GM12873 (cell line): ENCODE measurements around the gene EVA1B.

Experiments used
- TF ChIP-seq, protein P1 (sequence below): IDR thresholded peaks from 2 replicates; pipeline ENCODE4 v1.5.1; 2012; ENCODE audit warnings: low read depth, mild to moderate bottlenecking, moderate library complexity, low read length, control low read depth; ENCODE audit not compliant: insufficient read depth; ENCODE audit errors: missing control alignments

EVA1B gene

DNA sequence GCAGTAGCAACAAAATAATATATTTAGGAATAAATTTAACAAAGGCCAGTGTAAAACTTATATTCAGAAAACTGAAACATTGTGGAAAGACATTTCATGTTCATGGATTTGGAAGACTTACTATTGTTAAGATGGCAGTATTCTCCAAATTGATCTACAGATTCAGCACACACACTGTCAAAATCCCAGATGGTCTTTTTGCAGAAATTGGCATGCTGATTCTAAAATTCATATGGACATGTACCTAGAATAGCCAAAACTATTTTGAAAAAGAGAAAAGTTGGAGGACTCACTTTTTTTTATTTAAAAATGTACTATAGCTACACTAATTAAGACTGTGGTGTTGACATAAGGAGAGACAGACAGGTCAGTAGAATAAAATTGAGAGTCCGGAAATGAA is 49.2 kb downstream of the EVA1B start:
- TF ChIP-seq, protein P1, sequence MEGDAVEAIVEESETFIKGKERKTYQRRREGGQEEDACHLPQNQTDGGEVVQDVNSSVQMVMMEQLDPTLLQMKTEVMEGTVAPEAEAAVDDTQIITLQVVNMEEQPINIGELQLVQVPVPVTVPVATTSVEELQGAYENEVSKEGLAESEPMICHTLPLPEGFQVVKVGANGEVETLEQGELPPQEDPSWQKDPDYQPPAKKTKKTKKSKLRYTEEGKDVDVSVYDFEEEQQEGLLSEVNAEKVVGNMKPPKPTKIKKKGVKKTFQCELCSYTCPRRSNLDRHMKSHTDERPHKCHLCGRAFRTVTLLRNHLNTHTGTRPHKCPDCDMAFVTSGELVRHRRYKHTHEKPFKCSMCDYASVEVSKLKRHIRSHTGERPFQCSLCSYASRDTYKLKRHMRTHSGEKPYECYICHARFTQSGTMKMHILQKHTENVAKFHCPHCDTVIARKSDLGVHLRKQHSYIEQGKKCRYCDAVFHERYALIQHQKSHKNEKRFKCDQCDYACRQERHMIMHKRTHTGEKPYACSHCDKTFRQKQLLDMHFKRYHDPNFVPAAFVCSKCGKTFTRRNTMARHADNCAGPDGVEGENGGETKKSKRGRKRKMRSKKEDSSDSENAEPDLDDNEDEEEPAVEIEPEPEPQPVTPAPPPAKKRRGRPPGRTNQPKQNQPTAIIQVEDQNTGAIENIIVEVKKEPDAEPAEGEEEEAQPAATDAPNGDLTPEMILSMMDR = no peak

DNA sequence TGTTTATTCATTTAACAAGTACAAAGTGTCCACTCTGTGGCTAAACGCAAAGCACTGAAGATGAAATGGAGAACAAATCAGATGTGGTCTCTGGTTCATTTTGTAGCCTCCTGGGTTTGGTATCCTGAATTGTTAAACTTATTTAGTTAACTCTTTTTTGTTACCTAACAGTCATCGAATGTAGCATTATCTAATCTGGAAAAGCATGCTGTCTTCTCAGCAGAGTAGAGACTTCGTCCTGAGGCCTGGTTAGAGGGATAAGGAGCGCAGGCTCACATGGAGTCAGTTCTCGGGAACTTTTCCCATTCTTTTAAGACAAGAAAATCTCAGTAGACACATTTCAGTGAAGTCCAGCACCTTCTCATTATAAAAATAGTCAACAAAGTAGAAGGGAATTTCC is 50.4 kb downstream of the EVA1B start:
- TF ChIP-seq, protein P1 = no peak
